Measurements from ENCODE around the gene RAB33B.
"Not testable (repeated sequence)": the region's sequence is repeated elsewhere in the genome, so short reads cannot be mapped to it uniquely, and the experiment has no call there.

Gene RAB33B

DNA sequence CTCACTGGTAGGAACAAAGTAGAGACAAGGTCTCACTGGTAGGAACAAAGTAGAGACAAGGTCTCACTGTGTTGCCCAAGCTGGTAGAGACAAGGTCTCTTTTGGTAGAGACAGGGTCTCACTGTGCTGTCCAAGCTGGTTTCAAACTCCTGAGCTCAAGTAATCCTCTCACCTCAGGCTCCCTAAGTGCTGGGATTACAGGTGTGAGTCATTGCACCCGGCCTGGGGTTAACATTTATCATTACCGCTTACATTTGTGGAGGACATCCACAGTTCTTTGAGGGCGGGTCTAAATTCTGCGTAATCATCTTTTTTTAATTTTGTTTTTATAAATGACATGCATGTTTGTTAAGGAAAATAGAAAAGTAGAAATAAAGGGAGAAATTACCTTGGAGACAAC, 12.0 kb downstream of the RAB33B start:
- DNase-seq, result no peak

GRCh38 chr4:139468756-139469155, 14.8 kb downstream of the RAB33B start:
- DNase-seq, result not testable (repeated sequence)

- DNase-seq, result no peak
Observed at GRCh38 chr4:139469216-139469615, 15.3 kb downstream of the RAB33B start.

- DNase-seq, result no peak
Observed at GRCh38 chr4:139469869-139470268, 15.9 kb downstream of the RAB33B start.

- no peak for DNase-seq
Observed at GRCh38 chr4:139470295-139470694, 16.4 kb downstream of the RAB33B start.

- no peak for DNase-seq
Observed at GRCh38 chr4:139470997-139471665, 17.2 kb downstream of the RAB33B start.

DNA sequence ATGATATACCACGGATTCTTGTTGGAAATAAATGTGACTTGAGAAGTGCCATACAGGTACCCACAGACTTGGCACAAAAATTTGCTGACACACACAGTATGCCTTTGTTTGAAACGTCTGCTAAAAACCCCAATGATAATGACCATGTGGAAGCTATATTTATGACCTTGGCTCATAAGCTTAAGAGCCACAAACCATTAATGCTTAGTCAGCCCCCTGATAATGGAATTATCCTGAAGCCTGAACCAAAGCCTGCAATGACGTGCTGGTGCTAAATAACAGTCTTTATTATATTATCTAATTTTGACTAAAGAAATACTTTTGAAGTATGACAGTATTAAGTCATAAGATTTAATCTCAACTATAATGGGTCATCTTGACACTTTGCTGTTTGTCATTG, 18.9 kb downstream of the RAB33B start:
- DNase-seq, result no peak

- DNase-seq, result no peak
Observed at GRCh38 chr4:139476363-139476762, 22.4 kb downstream of the RAB33B start.

- no peak for DNase-seq
Observed at GRCh38 chr4:139481465-139481864, 27.5 kb downstream of the RAB33B start.

DNA sequence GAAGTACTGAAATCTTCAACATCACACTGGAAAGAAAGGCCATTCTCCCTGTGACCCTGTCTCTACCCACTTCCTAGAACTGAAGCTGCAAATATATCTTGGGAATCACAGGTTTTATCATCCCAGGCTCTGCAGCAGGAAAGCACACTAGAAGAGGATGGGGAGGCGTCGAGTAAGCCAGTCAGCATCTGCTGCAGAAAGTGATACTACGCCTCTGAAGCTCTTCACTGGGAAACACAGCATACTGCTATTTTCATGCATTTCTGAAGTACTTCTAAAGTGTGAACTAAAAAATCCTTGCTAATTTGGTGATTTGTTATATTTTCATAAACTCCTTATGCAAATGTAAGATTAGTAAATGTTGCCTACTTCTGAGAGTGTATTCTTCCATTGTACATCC, 29.1 kb downstream of the RAB33B start:
- no peak for DNase-seq

GRCh38 chr4:139484783-139485311, 30.9 kb downstream of the RAB33B start:
- no peak for DNase-seq

DNA sequence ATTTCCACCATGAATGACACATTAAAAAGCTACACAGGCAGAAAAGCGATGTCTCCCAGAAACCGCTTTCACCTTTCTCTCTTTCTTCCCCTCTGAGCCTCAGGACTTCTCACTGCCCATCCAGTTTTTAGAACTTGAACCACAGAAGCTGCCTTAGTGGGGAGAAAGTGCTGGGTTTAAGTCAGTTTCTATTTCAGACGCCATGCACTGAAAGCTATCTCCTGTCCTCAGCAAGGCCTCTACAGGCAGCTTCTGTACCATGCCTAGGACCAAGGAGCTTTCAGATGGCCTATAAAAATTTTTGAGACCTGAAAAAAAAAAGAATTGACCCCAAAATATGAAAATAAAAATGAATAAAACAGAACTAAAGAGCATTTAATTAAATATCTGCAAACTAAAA, 34.5 kb downstream of the RAB33B start:
- DNase-seq, result no peak

DNA sequence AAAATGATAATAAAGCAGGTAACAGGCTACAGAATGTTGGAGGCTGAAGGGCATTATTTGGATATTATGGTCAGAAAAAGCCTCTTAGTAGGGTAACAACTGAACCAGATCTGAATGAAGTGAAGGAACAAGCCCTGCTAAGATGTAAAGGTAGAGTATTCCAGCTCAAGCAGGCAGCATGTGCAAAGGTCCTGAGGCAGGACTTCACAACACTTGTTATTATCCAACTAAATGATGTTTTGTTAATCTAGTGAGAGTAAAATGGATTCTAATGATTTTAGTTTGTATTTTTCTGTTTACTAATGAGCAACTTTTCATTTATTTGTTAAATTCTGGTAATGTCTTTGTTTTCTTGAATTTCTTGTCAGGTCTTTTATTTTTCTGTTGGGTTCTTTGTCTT, 35.7 kb downstream of the RAB33B start:
- DNase-seq, result no peak

- DNase-seq, result no peak
Observed at GRCh38 chr4:139492429-139492828, 38.5 kb downstream of the RAB33B start.

DNA sequence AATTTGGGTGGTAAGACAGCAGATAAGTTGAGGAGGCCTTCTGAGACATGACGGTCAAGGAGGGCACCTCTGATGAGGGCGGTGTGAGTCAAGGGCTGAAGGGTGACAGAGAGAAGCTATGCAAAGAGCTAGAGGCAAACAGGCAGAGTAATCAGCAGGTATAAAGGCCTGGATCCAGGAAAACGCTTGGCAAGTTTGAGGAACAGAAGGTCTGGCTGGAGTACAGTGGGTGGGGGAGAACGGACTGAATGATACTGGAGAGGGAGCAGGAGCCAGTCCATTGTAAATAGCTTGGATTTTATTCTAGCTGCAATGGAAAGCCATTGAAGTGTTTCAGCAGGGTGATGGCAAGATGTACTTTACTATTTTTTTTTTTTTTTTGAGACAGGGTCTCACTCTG, 39.3 kb downstream of the RAB33B start:
- no peak for DNase-seq

- no peak for DNase-seq
Observed at GRCh38 chr4:139499186-139499585, 45.3 kb downstream of the RAB33B start.

- no peak for DNase-seq
Observed at GRCh38 chr4:139501117-139501516, 47.2 kb downstream of the RAB33B start.

DNA sequence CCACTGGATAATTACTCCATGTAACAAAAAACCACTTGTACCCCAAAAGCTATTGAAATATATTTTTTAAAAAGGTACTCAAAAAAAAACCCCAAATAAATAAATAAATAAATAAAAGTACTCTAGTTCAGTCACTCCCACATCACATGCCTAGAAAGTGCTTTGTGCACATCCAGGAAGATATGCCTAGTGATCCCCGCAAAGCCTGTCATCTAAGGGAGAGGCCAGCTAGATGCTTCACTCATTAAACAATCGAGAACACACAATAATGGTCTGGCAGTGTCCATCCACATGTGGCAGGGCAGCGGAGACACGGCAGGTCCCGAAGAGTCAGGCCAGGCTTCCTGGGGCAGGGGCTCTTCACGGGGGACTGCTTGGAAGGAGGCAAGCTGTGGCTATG, 47.6 kb downstream of the RAB33B start:
- DNase-seq, result no peak

DNA sequence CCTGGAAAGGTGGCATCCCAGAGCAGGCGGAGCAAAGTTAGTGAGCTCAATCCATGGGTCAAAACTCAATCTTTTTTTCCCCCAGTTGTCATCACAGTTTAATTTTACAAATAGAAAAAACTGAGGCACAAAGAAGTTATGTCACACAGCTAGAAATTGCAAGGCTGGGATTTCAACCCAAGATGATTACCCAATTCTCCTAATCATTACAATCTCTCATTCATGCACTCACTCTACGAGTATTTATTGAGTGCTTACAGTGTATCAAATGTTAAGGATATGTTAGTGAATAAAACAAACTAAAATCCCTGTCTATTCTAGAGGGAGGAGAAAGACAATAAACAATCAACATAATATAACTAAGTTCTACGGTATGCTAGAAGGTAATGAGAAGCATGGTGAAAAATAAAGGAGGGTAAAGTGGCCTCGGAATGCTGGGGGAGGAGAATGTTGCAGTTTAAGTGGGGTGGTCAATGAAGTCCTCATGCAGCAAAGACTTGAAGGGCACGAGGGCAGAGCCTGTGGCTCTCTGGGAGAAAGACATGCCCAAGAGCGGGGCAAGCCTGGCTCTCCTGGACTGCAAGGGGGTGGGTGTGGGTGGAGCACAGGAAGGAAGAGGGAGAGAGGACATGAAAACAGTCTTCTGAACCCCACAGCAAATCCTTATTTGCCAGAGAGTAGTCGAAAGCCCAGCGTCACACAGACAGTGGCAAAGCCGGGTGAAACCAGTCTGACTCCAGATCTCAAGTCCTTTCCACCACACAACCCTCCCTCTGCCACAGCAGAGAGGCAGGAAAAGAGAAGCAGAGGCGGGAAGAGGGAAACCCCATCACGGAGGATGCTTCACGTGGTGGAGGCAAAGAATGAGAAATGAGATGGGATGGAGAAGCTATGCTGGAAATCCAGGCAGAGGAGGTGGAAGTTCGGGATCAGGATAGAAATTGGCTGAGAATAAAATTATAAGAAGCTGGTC, 48.3 kb downstream of the RAB33B start:
- no peak for DNase-seq

GRCh38 chr4:139503622-139504166, 49.8 kb downstream of the RAB33B start:
- DNase-seq, result no peak

DNA sequence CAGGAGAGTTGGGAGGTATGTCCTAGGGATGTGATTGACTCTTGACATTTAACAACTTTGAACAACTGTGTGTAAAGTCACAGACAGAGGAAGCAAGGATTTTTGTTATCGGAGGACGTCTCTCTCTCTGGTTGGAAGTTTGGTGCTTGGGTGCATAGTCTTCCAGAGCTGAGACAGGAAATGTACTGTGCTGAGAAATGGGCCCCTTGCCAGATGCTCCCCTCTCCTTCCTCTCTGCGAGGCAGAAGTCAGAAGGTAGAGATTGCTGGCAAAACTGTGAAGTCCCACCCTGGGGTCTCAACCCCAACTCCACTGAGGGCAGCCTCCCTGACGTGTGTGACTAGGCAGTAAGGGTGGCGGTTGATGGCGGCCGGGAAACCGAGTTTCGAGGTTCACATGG, 52.9 kb downstream of the RAB33B start:
- no peak for DNase-seq

- no peak for DNase-seq
Observed at GRCh38 chr4:139508581-139509237, 54.8 kb downstream of the RAB33B start.

Data from NCI-H2227 treated with DMSO at 0.1 percent for 48 hours (cell line).